C4-2B (cell line): Measurements from ENCODE around the gene FNIP2.

Experiments
- CTCF ChIP-seq: fragments of 450-650 bp; conservative IDR thresholded peaks from 2 replicates; pipeline ENCODE4 v1.5.1; 2017; ENCODE audit warnings: mild to moderate bottlenecking
- ZFX ChIP-seq: fragments of 450-650 bp; IDR thresholded peaks from 2 replicates; pipeline ENCODE4 v1.6.1; 2017

GRCh38 chr4:158903079-158903456, 134.2 kb downstream of the FNIP2 start:
- TF ChIP-seq CTCF (no peak), ZFX (no peak)
